ENCODE data around the gene C10orf120. TPM values are rescaled to one million over a fixed set of nuclear protein-coding genes. Genes with fewer than 3 reads are reported as not detected.

C10orf120 gene
- total and polyA plus RNA-seq, 2 donors (not counting 3 experiments of a cell fraction or from before 2014, with no cell fraction given): not detected

- no peaks in the 10 kb centered on the region for H4K20me1 ChIP-seq (replicated peaks; ENCODE audit: control insufficient read depth, extremely low read depth, insufficient read depth, low read length)
- no peak overlapping the region for H3K4me2 ChIP-seq (ENCODE audit: insufficient read depth, low read length)
- H3K27ac ChIP-seq (ENCODE audit: insufficient read depth, low read depth, low read length): no peak overlapping the region
- FAIRE-seq (no peak), DNase-seq (ENCODE audit: low read depth, low spot score) (no peak)
- no peaks in the 10 kb centered on the region for H3K9me3 ChIP-seq (replicated peaks; ENCODE audit: control insufficient read depth, insufficient read depth, low read length)
- H2AFZ ChIP-seq (ENCODE audit: low read depth, low read length): no peak overlapping the region
- no peak overlapping the region for H3K4me3 ChIP-seq (replicated peaks in 1 of 3; ENCODE audit: insufficient read depth in 1 of 3, low read depth in 1 of 3, low read length in 3 of 3)
- H3K36me3 ChIP-seq (ENCODE audit: control insufficient read depth in 2 of 2, extremely low read depth in 1 of 2, insufficient read depth in 2 of 2, low read length in 2 of 2): no peaks in the 10 kb centered on the region
- POLR2A ChIA-PET: no interaction called here
- no TSS peak for BruUV-seq (replicated peaks)
- H3K4me1 ChIP-seq (ENCODE audit: control insufficient read depth, extremely low read depth, insufficient read depth, low read length): no peaks in the 10 kb centered on the region
- CTCF ChIA-PET: no interaction called here
- no peaks in the 10 kb centered on the region for H3K79me2 ChIP-seq (ENCODE audit: control insufficient read depth, insufficient read depth, low read length)
- intact Hi-C loops (cut with micrococcal nuclease) (no loop called here), dilution Hi-C loops (cut with MboI; ENCODE audit: extremely low pct_ligation_motif_present, low sequenced_read_pairs) (no loop called here)
- peaks cover 2 to 13% of the 10 kb centered on the region in 2 experiments for H3K27me3 ChIP-seq (ENCODE audit: control insufficient read depth in 2 of 2, insufficient read depth in 2 of 2, low read length in 2 of 2)
- no peaks in the 10 kb centered on the region for H3K9me1 ChIP-seq (replicated peaks; ENCODE audit: control insufficient read depth, extremely low read depth, insufficient read depth, low read length)
- no peak overlapping the region for H3K9ac ChIP-seq (replicated peaks; ENCODE audit: extremely low read depth, insufficient read depth, low read length)
- TF ChIP-seq POLR2A (IDR thresholded peaks at IDR 0.05; ENCODE audit: low read depth, low read length) (no peak), POLR2AphosphoS5 (IDR thresholded peaks at IDR 0.05; ENCODE audit: insufficient read depth, low read depth, low read length) (no peak), CTCF (IDR thresholded peaks at IDR 0.05; ENCODE audit: extremely low read depth in 1 of 2, insufficient read depth in 1 of 2, low read depth in 1 of 2, low read length in 2 of 2) (no peak), EZH2 (IDR thresholded peaks at IDR 0.05; ENCODE audit: borderline replicate concordance, low read depth, low read length, severe bottlenecking) (no peak), MAX (IDR thresholded peaks at IDR 0.05; ENCODE audit: insufficient read depth, insufficient read length) (no peak), JUN (IDR thresholded peaks at IDR 0.05; ENCODE audit: borderline replicate concordance, insufficient read depth, insufficient read length, low read depth) (no peak)
Observed at GRCh38 chr10:122716025-122716424, 16.4 kb upstream of the C10orf120 start.

GRCh38 chr10:122715576-122715975, 15.9 kb upstream of the C10orf120 start:
- POLR2A ChIA-PET: no interaction called here
- H3K4me1 ChIP-seq (ENCODE audit: control insufficient read depth, extremely low read depth, insufficient read depth, low read length): no peaks in the 10 kb centered on the region
- BruUV-seq (replicated peaks): no TSS peak
- H4K20me1 ChIP-seq (replicated peaks; ENCODE audit: control insufficient read depth, extremely low read depth, insufficient read depth, low read length): no peaks in the 10 kb centered on the region
- no peak for TF ChIP-seq EZH2 (IDR thresholded peaks at IDR 0.05; ENCODE audit: borderline replicate concordance, low read depth, low read length, severe bottlenecking)
- no peak for TF ChIP-seq POLR2A (IDR thresholded peaks at IDR 0.05; ENCODE audit: low read depth, low read length)
- TF ChIP-seq MYC (IDR thresholded peaks at IDR 0.05; ENCODE audit: low read depth, low read length): no peak
- H3K9me3 ChIP-seq (replicated peaks; ENCODE audit: control insufficient read depth, insufficient read depth, low read length): no peaks in the 10 kb centered on the region
- DNase-seq (ENCODE audit: low read depth, low spot score): no peak
- no peaks in the 10 kb centered on the region for H3K9me1 ChIP-seq (replicated peaks; ENCODE audit: control insufficient read depth, extremely low read depth, insufficient read depth, low read length)
- CTCF ChIA-PET: no interaction called here
- H3K4me2 ChIP-seq (ENCODE audit: insufficient read depth, low read length): no peak overlapping the region
- no peak overlapping the region for H2AFZ ChIP-seq (ENCODE audit: low read depth, low read length)
- no peak overlapping the region for H3K9ac ChIP-seq (replicated peaks; ENCODE audit: extremely low read depth, insufficient read depth, low read length)
- no peak overlapping the region for H3K4me3 ChIP-seq (replicated peaks in 1 of 3; ENCODE audit: insufficient read depth in 1 of 3, low read depth in 1 of 3, low read length in 3 of 3)
- H3K27ac ChIP-seq (ENCODE audit: insufficient read depth, low read depth, low read length): no peak overlapping the region
- no peaks in the 10 kb centered on the region for H3K36me3 ChIP-seq (ENCODE audit: control insufficient read depth in 2 of 2, extremely low read depth in 1 of 2, insufficient read depth in 2 of 2, low read length in 2 of 2)
- dilution Hi-C loops (cut with MboI; ENCODE audit: extremely low pct_ligation_motif_present, low sequenced_read_pairs): no loop called here
- H3K27me3 ChIP-seq (ENCODE audit: control insufficient read depth in 2 of 2, insufficient read depth in 2 of 2, low read length in 2 of 2): peaks cover 4 to 13% of the 10 kb centered on the region in 2 experiments
- no peaks in the 10 kb centered on the region for H3K79me2 ChIP-seq (ENCODE audit: control insufficient read depth, insufficient read depth, low read length)
- FAIRE-seq: no peak
- intact Hi-C loops (cut with micrococcal nuclease): no loop called here
